HG03521 (cell line): Measurements from ENCODE around the gene SMARCD2.
"Not testable (repeated sequence)": the region's sequence is repeated elsewhere in the genome, so short reads cannot be mapped to it uniquely, and the experiment has no call there.

Source experiments
- ATAC-seq: cut with Tn5 transposase; IDR thresholded peaks from one replicate; pipeline ENCODE4 v1.9.1; 2021; ENCODE audit warnings: mild to moderate bottlenecking, moderate library complexity; ENCODE audit not compliant: unreplicated experiment

The SMARCD2 gene

GRCh38 chr17:63816123-63816522 lies 26.4 kb downstream of the SMARCD2 start:
- ATAC-seq, result no peak

GRCh38 chr17:63809970-63810369 lies 32.5 kb downstream of the SMARCD2 start:
- no peak for ATAC-seq

- ATAC-seq, result no peak
Measured at GRCh38 chr17:63805591-63805990, 36.9 kb downstream of the SMARCD2 start.

- no peak for ATAC-seq
Measured at GRCh38 chr17:63804328-63804727, 38.2 kb downstream of the SMARCD2 start.

GRCh38 chr17:63800783-63801182 lies 41.7 kb downstream of the SMARCD2 start:
- no peak for ATAC-seq

GRCh38 chr17:63798572-63799106 lies 43.8 kb downstream of the SMARCD2 start:
- no peak for ATAC-seq

- not testable (repeated sequence) for ATAC-seq
Measured at GRCh38 chr17:63796375-63796774, 46.1 kb downstream of the SMARCD2 start.

GRCh38 chr17:63792055-63792729 lies 50.3 kb downstream of the SMARCD2 start:
- no peak for ATAC-seq

GRCh38 chr17:63790057-63790456 lies 52.4 kb downstream of the SMARCD2 start:
- no peak for ATAC-seq

GRCh38 chr17:63786971-63787711 lies 55.3 kb downstream of the SMARCD2 start:
- ATAC-seq, result no peak

- ATAC-seq, result no peak
Measured at GRCh38 chr17:63786117-63786516, 56.4 kb downstream of the SMARCD2 start.

GRCh38 chr17:63785556-63785955 lies 56.9 kb downstream of the SMARCD2 start:
- no peak for ATAC-seq

- ATAC-seq, result no peak
Measured at GRCh38 chr17:63783522-63783921, 59.0 kb downstream of the SMARCD2 start.
